HepG2 (cell line): ENCODE measurements around the gene KLHL7. TPM values are rescaled to one million over a fixed set of nuclear protein-coding genes. Genes with fewer than 3 reads are reported as not detected.

Source experiments
- ARID3A ChIP-seq: IDR thresholded peaks from 2 replicates; pipeline ENCODE4 v1.6.1; 2012; ENCODE audit warnings: low read depth, low read length, improper control_type of control experiment
- ETV6 ChIP-seq: sonication (generic); formaldehyde crosslinking; conservative IDR thresholded peaks from 2 replicates; pipeline ENCODE4 v1.4.0; 2020; ENCODE audit warnings: missing genetic modification reagents
- FLYWCH1 ChIP-seq: sonication (generic); formaldehyde crosslinking; IDR thresholded peaks from 2 replicates; pipeline ENCODE4 v1.8.1; 2023; ENCODE audit warnings: mild to moderate bottlenecking, missing genetic modification reagents
- MTA1 ChIP-seq: sonication (generic); formaldehyde crosslinking; IDR thresholded peaks from 2 replicates; pipeline ENCODE4 v1.4.0; 2020; ENCODE audit warnings: missing genetic modification reagents, mild to moderate bottlenecking, borderline replicate concordance
- NCOR1 ChIP-seq: fragments of 200-600 bp; sonication (generic); IDR thresholded peaks from 2 replicates; pipeline ENCODE4 v1.7.0; 2017; ENCODE audit warnings: antibody characterized with exemption, low read length, borderline replicate concordance
- RBFOX2 ChIP-seq: fragments of 200-400 bp; formaldehyde crosslinking; IDR thresholded peaks from 2 replicates; pipeline ENCODE4 v1.6.1; 2017; ENCODE audit warnings: low read depth, mild to moderate bottlenecking, low read length
- TBL1XR1 ChIP-seq: fragments of 150-350 bp; IDR thresholded peaks from 2 replicates; pipeline ENCODE4 v1.6.1; 2014; ENCODE audit warnings: borderline replicate concordance, low read length; ENCODE audit not compliant: partially characterized antibody
- ZBTB1 ChIP-seq: sonication (generic); formaldehyde crosslinking; IDR thresholded peaks from 2 replicates; pipeline ENCODE4 v1.4.0; 2020; ENCODE audit warnings: missing genetic modification reagents, borderline replicate concordance
- ZBTB21 ChIP-seq: sonication (generic); formaldehyde crosslinking; IDR thresholded peaks from 2 replicates; pipeline ENCODE4 v1.4.0; 2020; ENCODE audit warnings: missing genetic modification reagents
- ZBTB49 ChIP-seq: sonication (generic); formaldehyde crosslinking; IDR thresholded peaks from 2 replicates; pipeline ENCODE4 v1.4.0; 2020; ENCODE audit warnings: missing genetic modification reagents, borderline replicate concordance
- ZHX2 ChIP-seq, 2 experiments: sonication (generic) in 1 of 2; formaldehyde crosslinking in 1 of 2; IDR thresholded peaks; 2 replicates each; pipeline versions ENCODE4 v1.6.1 to v1.9.0; 2014 to 2022; ENCODE audit warnings: antibody characterized with exemption in 1 of 2, borderline replicate concordance in 1 of 2, inconsistent platforms in 1 of 2, low read depth in 1 of 2, missing genetic modification reagents in 1 of 2
- ZNF441 ChIP-seq: sonication (generic); formaldehyde crosslinking; IDR thresholded peaks from 2 replicates; pipeline ENCODE4 v1.7.0; 2021; ENCODE audit warnings: missing genetic modification reagents, borderline replicate concordance
- ZNF577 ChIP-seq: sonication (generic); formaldehyde crosslinking; IDR thresholded peaks from 2 replicates; pipeline ENCODE4 v1.4.0; 2020; ENCODE audit warnings: mild to moderate bottlenecking, low read depth, missing genetic modification reagents, borderline replicate concordance
- polyA plus RNA-seq, 8 experiments: library from polyadenylated mRNA; depleted of rRNA in 3 of 8; stranded (reverse) in 7 of 8; unstranded in 1 of 8; fragments of >200 nt; fragmentation: Illumina TruSeq in 4 of 8; extraction: Trizol in 4 of 8; gene quantifications; 2 replicates each; pipeline versions ENCODE4 v1.2.1 to v1.2.3, GENCODE V29; 2011 to 2016; ENCODE audit warnings: low read depth in 4 of 8, missing spikeins in 1 of 8, mixed read lengths in 1 of 8; ENCODE audit not compliant: insufficient read depth in 1 of 8
- total RNA-seq, 5 experiments: library from RNA; depleted of rRNA; stranded (reverse); fragments of >200 nt; fragmentation: Illumina TruSeq; extraction: Trizol; gene quantifications; 2 replicates each; pipeline ENCODE4 v1.2.3, GENCODE V29; 2016; ENCODE audit warnings: low read depth in 1 of 5
- TF ChIP-seq, protein P1 (sequence below): sonication (generic); formaldehyde crosslinking; IDR thresholded peaks from 2 replicates; pipeline ENCODE4 v1.4.0; 2020; ENCODE audit warnings: missing genetic modification reagents, mild to moderate bottlenecking, borderline replicate concordance

Gene KLHL7
- total and polyA plus RNA-seq, 2 of the 13 experiments (the other 11 are each of a cell fraction or from before 2014, with no cell fraction given), result 16.2 to 34.4 TPM

- TF ChIP-seq ZBTB1 (CRISPR knock-in tag) (no peak), MTA1 (CRISPR knock-in tag) (peak; percentile 69; the same call in 1 of the 2 replicates), ARID3A (no peak), ZHX2 (IDR thresholded peaks at IDR 0.05; ENCODE audit: low read depth) (peak; percentile 89), ZHX2 (CRISPR knock-in tag; IDR thresholded peaks at IDR 0.05; ENCODE audit: borderline replicate concordance) (no peak), ZNF577 (CRISPR knock-in tag) (no peak), ZBTB21 (CRISPR knock-in tag) (peak; percentile 74), NCOR1 (peak; percentile 42; the same call in 1 of the 2 replicates), TBL1XR1 (peak; percentile 22), FLYWCH1 (CRISPR knock-in tag) (no peak), ZNF441 (no peak), RBFOX2 (peak; percentile 86), ZBTB49 (CRISPR knock-in tag) (no peak), ETV6 (CRISPR knock-in tag) (peak; percentile 55; the same call in 1 of the 2 replicates)
- TF ChIP-seq, protein P1, sequence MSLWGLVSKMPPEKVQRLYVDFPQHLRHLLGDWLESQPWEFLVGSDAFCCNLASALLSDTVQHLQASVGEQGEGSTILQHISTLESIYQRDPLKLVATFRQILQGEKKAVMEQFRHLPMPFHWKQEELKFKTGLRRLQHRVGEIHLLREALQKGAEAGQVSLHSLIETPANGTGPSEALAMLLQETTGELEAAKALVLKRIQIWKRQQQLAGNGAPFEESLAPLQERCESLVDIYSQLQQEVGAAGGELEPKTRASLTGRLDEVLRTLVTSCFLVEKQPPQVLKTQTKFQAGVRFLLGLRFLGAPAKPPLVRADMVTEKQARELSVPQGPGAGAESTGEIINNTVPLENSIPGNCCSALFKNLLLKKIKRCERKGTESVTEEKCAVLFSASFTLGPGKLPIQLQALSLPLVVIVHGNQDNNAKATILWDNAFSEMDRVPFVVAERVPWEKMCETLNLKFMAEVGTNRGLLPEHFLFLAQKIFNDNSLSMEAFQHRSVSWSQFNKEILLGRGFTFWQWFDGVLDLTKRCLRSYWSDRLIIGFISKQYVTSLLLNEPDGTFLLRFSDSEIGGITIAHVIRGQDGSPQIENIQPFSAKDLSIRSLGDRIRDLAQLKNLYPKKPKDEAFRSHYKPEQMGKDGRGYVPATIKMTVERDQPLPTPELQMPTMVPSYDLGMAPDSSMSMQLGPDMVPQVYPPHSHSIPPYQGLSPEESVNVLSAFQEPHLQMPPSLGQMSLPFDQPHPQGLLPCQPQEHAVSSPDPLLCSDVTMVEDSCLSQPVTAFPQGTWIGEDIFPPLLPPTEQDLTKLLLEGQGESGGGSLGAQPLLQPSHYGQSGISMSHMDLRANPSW (CRISPR knock-in tag), result peak; percentile 73; the same call in 1 of the 2 replicates
These were observed 76.3 kb downstream of the KLHL7 start, which contains the start of gene NUP42 (continued) for GRCh38 chr7:23181684-23182553.
